K562 (cell line): ENCODE measurements around the gene TCEA3. TPM values are rescaled to one million over a fixed set of nuclear protein-coding genes. Genes with fewer than 3 reads are reported as not detected.

Experiments
- ATAC-seq: fragments of 200-7000 bp; cut with Tn5 transposase; 3 replicates; pipeline ENCODE4 v1.9.1; 2020; ENCODE audit warnings: moderate library complexity
- BruUV-seq: library from RNA; stranded (reverse); fragments of 400-500 nt; replicated peaks from 2 replicates; lab custom pipeline; 2021; lab: Mats Ljungman, UMichigan
- CTCF ChIA-PET: fragments of 300-600 bp; formaldehyde crosslinking; extraction: SDS; loops from one replicate; lab custom pipeline; 2021; ENCODE audit warnings: low intra/inter-chr PET ratio; lab: Yijun Ruan, JAX
- POLR2A ChIA-PET: fragments of 300-600, 350-650 bp; sonication (Branson Sonifier 250); formaldehyde crosslinking; extraction: SDS; loops from one replicate; lab custom pipeline; 2021; ENCODE audit warnings: antibody characterized with exemption, inconsistent platforms; lab: Yijun Ruan, JAX
- DNase-seq, 4 experiments: peaks; one replicate each; pipeline versions ENCODE4 v3.0.0 to v3.0.0-alpha.2; 2011 to 2018; ENCODE audit warnings: low spot score in 3 of 4, mixed read lengths in 3 of 4; ENCODE audit errors: extremely low read depth in 1 of 4
- FAIRE-seq: peaks from 2 replicates; lab custom pipeline; 2011; peaks lifted over from hg19 to GRCh38; lab: Jason Lieb, UNC
- H2AFZ ChIP-seq: 2 replicates; pipeline ENCODE4 v1.6.0; 2011; ENCODE audit warnings: low read depth, low read length, control low read depth, inconsistent platforms
- H3K27ac ChIP-seq: fragments of 200-600 bp; 3 replicates; pipeline ENCODE4 v1.8.0; 2011; ENCODE audit warnings: low read depth, mild to moderate bottlenecking, control low read depth, inconsistent platforms, low read length, moderate library complexity, mixed read lengths; ENCODE audit errors: extremely low read depth
- H3K27me3 ChIP-seq, 2 experiments: fragments of 300-600 bp in 1 of 2; 2 replicates in 1 of 2; 3 replicates in 1 of 2; pipeline versions ENCODE4 v1.6.0 to v1.8.0; 2011; ENCODE audit warnings: inconsistent platforms in 2 of 2, low read length in 2 of 2, mild to moderate bottlenecking in 1 of 2, mixed read lengths in 1 of 2, moderate library complexity in 1 of 2; ENCODE audit not compliant: control insufficient read depth in 2 of 2, insufficient read depth in 2 of 2
- H3K36me3 ChIP-seq: fragments of 300-600 bp; 3 replicates; pipeline ENCODE4 v1.8.0; 2011; ENCODE audit warnings: mild to moderate bottlenecking, low read length, inconsistent platforms; ENCODE audit not compliant: control insufficient read depth, insufficient read depth
- H3K4me1 ChIP-seq, 2 experiments: fragments of 200-600 bp in 1 of 2; replicated peaks in 1 of 2; 2 replicates in 1 of 2; 3 replicates in 1 of 2; pipeline versions ENCODE4 v1.5.1 to v1.8.0; 2011; ENCODE audit warnings: inconsistent platforms in 2 of 2, low read length in 2 of 2, mild to moderate bottlenecking in 1 of 2, mixed read lengths in 1 of 2, moderate library complexity in 1 of 2; ENCODE audit not compliant: control insufficient read depth in 2 of 2, insufficient read depth in 2 of 2
- H3K4me2 ChIP-seq: 2 replicates; pipeline ENCODE4 v1.6.1; 2011; ENCODE audit warnings: low read length, control low read depth, inconsistent platforms, mixed read lengths; ENCODE audit not compliant: insufficient read depth
- H3K4me3 ChIP-seq: fragments of 200-600 bp; sonication (generic), shearing (Covaris generic); 2 replicates; pipeline ENCODE4 v1.5.1; 2016; ENCODE audit warnings: control low read depth, inconsistent platforms
- H3K79me2 ChIP-seq: fragments of 200-600 bp; 3 replicates; pipeline ENCODE4 v1.8.0; 2011; ENCODE audit warnings: low read length, inconsistent platforms; ENCODE audit not compliant: control insufficient read depth, insufficient read depth
- H3K9ac ChIP-seq, 2 experiments: 2 replicates each; pipeline versions ENCODE4 v1.6.0 to v1.6.1; 2011; ENCODE audit warnings: low read depth in 2 of 2, low read length in 2 of 2, control low read depth in 1 of 2, inconsistent platforms in 1 of 2, mild to moderate bottlenecking in 1 of 2, mixed read lengths in 1 of 2; ENCODE audit not compliant: insufficient read depth in 1 of 2
- H3K9me1 ChIP-seq: one replicate; pipeline ENCODE4 v1.6.0; 2011; ENCODE audit warnings: inconsistent platforms, mild to moderate bottlenecking, low read length, moderate library complexity; ENCODE audit not compliant: control insufficient read depth, insufficient read depth
- H3K9me3 ChIP-seq: replicated peaks from 2 replicates; pipeline ENCODE4 v1.5.1; 2011; ENCODE audit warnings: low read depth, low read length, inconsistent platforms; ENCODE audit not compliant: control insufficient read depth, insufficient read depth
- H4K20me1 ChIP-seq: replicated peaks from 2 replicates; pipeline ENCODE4 v1.6.1; 2011; ENCODE audit warnings: low read length, inconsistent platforms, mixed read lengths; ENCODE audit not compliant: control insufficient read depth, insufficient read depth
- ATF7 ChIP-seq: fragments of 450-650 bp; IDR thresholded peaks from 2 replicates; pipeline ENCODE4 v1.7.1; 2014; ENCODE audit warnings: mild to moderate bottlenecking, moderate library complexity
- CREM ChIP-seq: IDR thresholded peaks from 2 replicates; pipeline ENCODE4 v1.6.1; 2014; ENCODE audit warnings: antibody characterized with exemption, low read depth
- DNMT1 ChIP-seq: fragments of 450-650 bp; IDR thresholded peaks from 2 replicates; pipeline ENCODE4 v1.6.1; 2016; ENCODE audit warnings: antibody characterized with exemption, mild to moderate bottlenecking
- DPF2 ChIP-seq: fragments of 450-650 bp; IDR thresholded peaks from 2 replicates; pipeline ENCODE4 v1.6.1; 2016
- FIP1L1 ChIP-seq: fragments of 200-400 bp; formaldehyde crosslinking; IDR thresholded peaks from 2 replicates; pipeline ENCODE4 v1.6.1; 2018; ENCODE audit warnings: mild to moderate bottlenecking, low read depth, low read length; ENCODE audit not compliant: poor library complexity, severe bottlenecking
- JUND ChIP-seq, 2 experiments: IDR thresholded peaks; 2 replicates in 1 of 2; 3 replicates in 1 of 2; pipeline ENCODE4 v1.6.1; 2011; ENCODE audit warnings: borderline replicate concordance in 2 of 2, low read depth in 2 of 2, low read length in 2 of 2, improper control_type of control experiment in 1 of 2, missing biosample characterization in 1 of 2, missing genetic modification characterization in 1 of 2, missing genetic modification reagents in 1 of 2
- MAX ChIP-seq: sonication (generic); formaldehyde crosslinking; IDR thresholded peaks from 2 replicates; pipeline ENCODE4 v1.9.0; 2022; ENCODE audit warnings: mild to moderate bottlenecking, missing genetic modification reagents
- NCOR1 ChIP-seq: fragments of 450-650 bp; IDR thresholded peaks from 2 replicates; pipeline ENCODE4 v1.6.1; 2016; ENCODE audit warnings: mild to moderate bottlenecking, moderate library complexity
- PCBP1 ChIP-seq: fragments of 200-400 bp; formaldehyde crosslinking; IDR thresholded peaks from 2 replicates; pipeline ENCODE4 v1.6.1; 2018; ENCODE audit warnings: mild to moderate bottlenecking, low read depth, low read length; ENCODE audit not compliant: poor library complexity, severe bottlenecking
- PHB2 ChIP-seq: fragments of 450-650 bp; IDR thresholded peaks from 2 replicates; pipeline ENCODE4 v1.6.1; 2017; ENCODE audit warnings: low read depth
- RBM22 ChIP-seq: fragments of 200-400 bp; formaldehyde crosslinking; IDR thresholded peaks from 2 replicates; pipeline ENCODE4 v1.6.1; 2018; ENCODE audit warnings: low read length, low read depth; ENCODE audit not compliant: poor library complexity, severe bottlenecking
- SMARCA5 ChIP-seq: fragments of 450-650 bp; IDR thresholded peaks from 2 replicates; pipeline ENCODE4 v1.6.1; 2016
- ZNF511 ChIP-seq: sonication (generic); formaldehyde crosslinking; IDR thresholded peaks from 2 replicates; pipeline ENCODE4 v1.8.0; 2022; ENCODE audit warnings: mild to moderate bottlenecking, missing genetic modification reagents
- WGBS: fragments of 100-300 bp; shearing (Covaris generic); methylation state at CpG from one replicate; pipeline ENCODE4 v1.1.6; 2016; ENCODE audit warnings: low coverage, mixed read lengths; ENCODE audit not compliant: insufficient coverage; ENCODE audit errors: missing lambda C conversion rate; 5-methylcytosine and 5-hydroxymethylcytosine counted together
- in situ Hi-C: fragments of 300-500 bp; cut with MboI; formaldehyde crosslinking; loops from 4 replicates; pipeline ENCODE4 v1.15.0; 2018; ENCODE audit warnings: inconsistent platforms, mixed read lengths
- intact Hi-C: fragments of 100-400 bp; cut with micrococcal nuclease; formaldehyde crosslinking; loops from 2 replicates; pipeline ENCODE4 v1.14.2; 2022
- polyA plus RNA-seq, 8 experiments: library from polyadenylated mRNA; depleted of rRNA in 4 of 8; stranded (reverse) in 5 of 8; unstranded in 3 of 8; fragments of >200 nt; fragmentation: Nextera tagmentation in 2 of 8; fragmentation: Illumina TruSeq in 1 of 8; extraction: Ambion mirVana in 2 of 8; extraction: Trizol in 1 of 8; gene quantifications; 2 replicates each; pipeline versions ENCODE4 v1.2.1 to v1.2.3, GENCODE V29; 2011 to 2014; ENCODE audit warnings: inconsistent platforms in 1 of 8, missing spikeins in 1 of 8
- total RNA-seq, 7 experiments: library from RNA; depleted of rRNA in 6 of 7; stranded (reverse); fragments of >200 nt in 6 of 7; fragmentation: Illumina TruSeq in 2 of 7; extraction: Trizol in 2 of 7; gene quantifications; 2 replicates each; pipeline versions ENCODE4 v1.2.1 to v1.2.3, GENCODE V29; 2011 to 2021; ENCODE audit warnings: low replicate concordance in 1 of 7
- TF ChIP-seq, protein P1 (sequence below), 2 experiments: fragments of 450-650 bp in 1 of 2; sonication (generic) in 1 of 2; formaldehyde crosslinking in 1 of 2; IDR thresholded peaks in 1 of 2; conservative IDR thresholded peaks in 1 of 2; 2 replicates each; pipeline versions ENCODE4 v1.6.1 to v1.8.1; 2016 to 2023; ENCODE audit warnings: mild to moderate bottlenecking in 2 of 2, moderate library complexity in 2 of 2, inconsistent platforms in 1 of 2, missing genetic modification reagents in 1 of 2
- TF ChIP-seq, protein P2 (sequence below): sonication (generic); formaldehyde crosslinking; IDR thresholded peaks from 2 replicates; pipeline ENCODE4 v1.8.0; 2022; ENCODE audit warnings: missing genetic modification reagents, mild to moderate bottlenecking, moderate library complexity, borderline replicate concordance

TCEA3 gene
- total and polyA plus RNA-seq, 9 of the 15 experiments (the other 6 are each of a cell fraction or from before 2014, with no cell fraction given): 0.03 to 0.55 (median 0.36) TPM

- POLR2A ChIA-PET: interaction anchor here (0.6 to 2.4 kb wide), 7 partner anchors 10 to 94 kb away, joined by 3 to 12 read pairs (median 3); partner anchors contain the start of gene HNRNPR
- peak; percentile 100 for ATAC-seq
- CTCF ChIA-PET: no interaction called here
Measured at GRCh38 chr1:23436520-23437354, 12.2 kb upstream of the TCEA3 start.

More at GRCh38 chr1:23436520-23437354, 12.2 kb upstream of the TCEA3 start:
- Histone ChIP-seq H3K4me1 (peaks cover 7 to 19% of the 10 kb centered on the region in 2 experiments; a peak in 4 of 5 replicates), H3K9me3 (no peaks in the 10 kb centered on the region), H3K36me3 (peaks cover 39% of the 10 kb centered on the region; the same call in 1 of the 3 replicates), H3K9me1 (no peaks in the 10 kb centered on the region)
- DNase-seq: peak; percentile 85 to 100 (median 98)
- TF ChIP-seq JUND (IDR thresholded peaks at IDR 0.05; ENCODE audit: borderline replicate concordance, low read depth, low read length) (0 out of 2 replicates have a peak, but pooled peaks have one; percentile 7), JUND (tag; IDR thresholded peaks at IDR 0.05; ENCODE audit: borderline replicate concordance, low read depth, low read length) (no peak), ATF7 (peak; percentile 65; the same call in 1 of the 2 replicates), PHB2 (no peak), RBM22 (peak; percentile 20), DNMT1 (no peak), FIP1L1 (peak; percentile 33), PCBP1 (peak; percentile 24), MAX (CRISPR knock-in tag) (0 out of 2 replicates have a peak, but pooled peaks have one; percentile 25), NCOR1 (no peak), CREM (0 out of 2 replicates have a peak, but pooled peaks have one; percentile 4), SMARCA5 (no peak; the same call in 1 of the 2 replicates), DPF2 (0 out of 2 replicates have a peak, but pooled peaks have one; percentile 21), ZNF511 (CRISPR knock-in tag) (no peak)
- TF ChIP-seq, protein P1, sequence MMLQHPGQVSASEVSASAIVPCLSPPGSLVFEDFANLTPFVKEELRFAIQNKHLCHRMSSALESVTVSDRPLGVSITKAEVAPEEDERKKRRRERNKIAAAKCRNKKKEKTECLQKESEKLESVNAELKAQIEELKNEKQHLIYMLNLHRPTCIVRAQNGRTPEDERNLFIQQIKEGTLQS (IDR thresholded peaks at IDR 0.05): peak; percentile 55
- TF ChIP-seq, protein P1 (CRISPR knock-in tag; conservative IDR thresholded peaks at IDR 0.05): no peak
- TF ChIP-seq, protein P2, sequence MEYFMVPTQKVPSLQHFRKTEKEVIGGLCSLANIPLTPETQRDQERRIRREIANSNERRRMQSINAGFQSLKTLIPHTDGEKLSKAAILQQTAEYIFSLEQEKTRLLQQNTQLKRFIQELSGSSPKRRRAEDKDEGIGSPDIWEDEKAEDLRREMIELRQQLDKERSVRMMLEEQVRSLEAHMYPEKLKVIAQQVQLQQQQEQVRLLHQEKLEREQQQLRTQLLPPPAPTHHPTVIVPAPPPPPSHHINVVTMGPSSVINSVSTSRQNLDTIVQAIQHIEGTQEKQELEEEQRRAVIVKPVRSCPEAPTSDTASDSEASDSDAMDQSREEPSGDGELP (CRISPR knock-in tag): peak; percentile 65
- TF ChIP-seq, all 486 proteins: peak for 10
- H4K20me1 ChIP-seq: no peaks in the 10 kb centered on the region
- H3K27me3 ChIP-seq: no peaks in the 10 kb centered on the region
- peak; percentile 93 for FAIRE-seq
- intact Hi-C loops: no loop called here
- H3K27ac ChIP-seq: peak overlapping the region; percentile 62; the same call in 2 of the 3 replicates
- H3K4me3 ChIP-seq: no peak overlapping the region; the same call in 1 of the 2 replicates
- no TSS peak for BruUV-seq
- H3K9ac ChIP-seq: peak overlapping the region; percentile 23 to 79; a peak in 3 of 4 replicates
- H3K4me2 ChIP-seq: peak overlapping the region; percentile 80
- in situ Hi-C loops: no loop called here
- peak overlapping the region; percentile 90 for H2AFZ ChIP-seq
- 45% methylated on average over 36 of the region's 49 CpGs for WGBS
- no peaks in the 10 kb centered on the region for H3K79me2 ChIP-seq
